AG10803 (cell line): ENCODE results near the gene MRPS10.

ENCODE experiments used
- DNase-seq: peaks from one replicate; pipeline ENCODE4 v3.0.0; 2010; ENCODE audit warnings: low read depth
- H3K4me3 ChIP-seq: 2 replicates; pipeline ENCODE4 v1.5.1; 2011; ENCODE audit warnings: mild to moderate bottlenecking, low read length, control low read depth
- TF ChIP-seq, protein P1 (sequence below): conservative IDR thresholded peaks from 2 replicates; pipeline ENCODE4 v1.5.1; 2011; ENCODE audit warnings: mild to moderate bottlenecking, low read length, control low read depth, inconsistent platforms

The MRPS10 gene

DNA sequence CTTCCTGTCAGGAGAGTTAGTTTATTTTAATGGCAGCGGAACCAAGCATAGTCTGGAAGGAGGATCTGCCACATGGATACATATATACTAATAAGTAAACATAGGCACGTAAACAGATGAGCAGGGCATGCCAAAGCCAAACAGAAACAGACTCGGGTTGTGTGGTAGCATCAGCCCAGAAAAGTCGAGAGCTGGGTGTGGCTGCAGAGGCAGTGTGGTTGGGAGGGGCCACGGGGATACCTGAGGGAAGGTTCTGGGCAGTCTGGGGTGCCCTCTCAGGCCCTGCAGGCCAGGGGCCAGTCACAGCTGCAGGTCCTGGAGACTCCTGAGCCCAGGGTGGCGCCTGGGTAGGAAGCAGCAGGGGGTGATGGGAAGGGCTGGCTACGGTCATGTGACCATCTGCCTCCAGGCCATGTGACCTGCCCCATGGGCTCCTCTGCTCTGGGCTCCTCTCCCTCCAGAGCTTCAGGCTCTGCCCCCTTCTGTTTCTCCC lies 42.8 kb upstream of the MRPS10 start:
- TF ChIP-seq, protein P1, sequence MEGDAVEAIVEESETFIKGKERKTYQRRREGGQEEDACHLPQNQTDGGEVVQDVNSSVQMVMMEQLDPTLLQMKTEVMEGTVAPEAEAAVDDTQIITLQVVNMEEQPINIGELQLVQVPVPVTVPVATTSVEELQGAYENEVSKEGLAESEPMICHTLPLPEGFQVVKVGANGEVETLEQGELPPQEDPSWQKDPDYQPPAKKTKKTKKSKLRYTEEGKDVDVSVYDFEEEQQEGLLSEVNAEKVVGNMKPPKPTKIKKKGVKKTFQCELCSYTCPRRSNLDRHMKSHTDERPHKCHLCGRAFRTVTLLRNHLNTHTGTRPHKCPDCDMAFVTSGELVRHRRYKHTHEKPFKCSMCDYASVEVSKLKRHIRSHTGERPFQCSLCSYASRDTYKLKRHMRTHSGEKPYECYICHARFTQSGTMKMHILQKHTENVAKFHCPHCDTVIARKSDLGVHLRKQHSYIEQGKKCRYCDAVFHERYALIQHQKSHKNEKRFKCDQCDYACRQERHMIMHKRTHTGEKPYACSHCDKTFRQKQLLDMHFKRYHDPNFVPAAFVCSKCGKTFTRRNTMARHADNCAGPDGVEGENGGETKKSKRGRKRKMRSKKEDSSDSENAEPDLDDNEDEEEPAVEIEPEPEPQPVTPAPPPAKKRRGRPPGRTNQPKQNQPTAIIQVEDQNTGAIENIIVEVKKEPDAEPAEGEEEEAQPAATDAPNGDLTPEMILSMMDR = no peak
- H3K4me3 ChIP-seq = no peak overlapping the region
- no peak for DNase-seq

DNA sequence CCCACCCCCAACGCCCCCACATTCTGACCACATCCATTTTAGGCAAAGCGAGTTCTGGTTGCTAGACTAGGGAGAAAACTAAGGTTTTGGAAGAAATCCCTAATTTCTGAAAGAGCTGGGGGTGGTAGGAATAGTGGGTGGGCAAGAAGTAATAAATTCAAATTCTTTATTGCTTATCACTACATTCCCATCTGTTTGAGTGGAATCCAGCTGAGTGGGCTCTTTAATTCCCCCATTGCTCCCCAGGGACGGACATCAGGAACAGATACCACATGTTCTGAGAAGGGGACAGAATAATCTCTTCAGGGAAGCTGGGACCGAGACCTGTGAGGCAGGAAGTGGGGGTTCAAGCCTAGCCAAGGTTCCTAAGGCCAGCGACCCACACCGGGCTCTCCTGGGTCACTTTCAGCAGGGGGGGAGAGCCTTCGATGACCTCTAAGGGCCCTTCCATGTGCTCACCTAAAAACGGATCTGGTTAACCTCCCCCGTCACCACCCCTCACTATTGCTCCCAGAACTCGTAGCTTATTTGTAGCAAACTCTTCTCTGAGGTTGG lies 42.3 kb upstream of the MRPS10 start:
- DNase-seq = peak; percentile 43
- TF ChIP-seq, protein P1 = no peak
- no peak overlapping the region for H3K4me3 ChIP-seq

DNA sequence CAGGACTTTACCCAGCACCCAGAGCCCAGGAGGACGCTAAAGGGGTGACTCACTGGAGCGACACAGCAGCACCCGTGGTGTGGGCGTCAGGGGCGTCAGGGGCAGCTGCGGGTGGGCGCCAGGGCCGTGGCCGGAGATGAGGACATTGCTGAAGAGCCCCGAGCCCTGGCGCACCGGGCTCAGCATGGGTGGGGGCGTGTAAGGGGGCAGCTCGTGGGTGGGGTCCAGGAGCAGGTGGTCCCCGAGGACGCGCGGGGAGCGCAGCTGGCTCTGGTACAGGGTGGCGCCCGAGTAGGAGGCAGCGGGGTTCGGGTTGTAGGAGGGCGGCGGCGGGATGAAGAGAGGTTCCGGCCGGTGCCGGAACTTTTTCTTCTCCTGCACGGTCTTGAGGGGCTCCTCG lies 41.6 kb upstream of the MRPS10 start:
- DNase-seq = no peak
- H3K4me3 ChIP-seq = no peak overlapping the region
- TF ChIP-seq, protein P1 = no peak

DNA sequence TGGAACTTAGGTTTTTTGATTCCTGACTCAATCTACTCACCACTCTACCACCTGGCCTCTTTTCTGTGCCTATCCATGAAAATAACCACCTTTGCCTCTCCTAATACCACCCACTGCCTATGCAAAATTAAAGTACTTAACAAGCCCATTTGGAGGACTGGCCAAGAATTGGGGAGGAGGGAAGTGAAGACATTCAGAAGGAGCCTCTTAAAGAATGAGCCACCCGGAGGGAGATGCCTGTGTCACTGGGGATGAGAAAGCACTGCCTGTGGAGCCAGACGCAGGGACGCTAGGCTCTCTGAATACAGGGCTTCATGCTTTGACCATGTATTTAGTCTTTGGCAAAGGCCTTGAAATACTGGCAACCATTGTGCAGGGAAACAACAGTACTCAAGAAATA lies 40.0 kb upstream of the MRPS10 start:
- TF ChIP-seq, protein P1 = no peak
- no peak overlapping the region for H3K4me3 ChIP-seq
- DNase-seq = no peak

DNA sequence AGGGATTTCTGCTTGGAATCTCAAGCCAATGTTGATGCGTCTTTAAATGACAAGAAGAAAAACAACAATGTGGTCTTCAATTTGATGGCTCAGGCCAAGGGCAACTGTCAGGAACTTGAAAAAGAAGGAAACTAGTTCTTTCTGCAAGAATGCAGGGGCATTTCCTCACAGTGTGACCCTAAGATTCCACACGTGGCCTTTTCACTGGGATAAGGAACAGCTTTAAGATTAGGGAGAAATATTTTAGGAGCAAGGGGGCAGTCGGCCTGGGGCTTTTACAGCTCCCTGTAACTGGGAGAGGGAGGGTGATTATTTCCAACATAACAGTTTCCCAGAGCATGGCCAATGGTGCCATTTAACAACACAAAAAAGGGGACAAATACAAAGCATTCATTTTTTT lies 39.4 kb upstream of the MRPS10 start:
- TF ChIP-seq, protein P1 = no peak
- no peak for DNase-seq
- no peak overlapping the region for H3K4me3 ChIP-seq

DNA sequence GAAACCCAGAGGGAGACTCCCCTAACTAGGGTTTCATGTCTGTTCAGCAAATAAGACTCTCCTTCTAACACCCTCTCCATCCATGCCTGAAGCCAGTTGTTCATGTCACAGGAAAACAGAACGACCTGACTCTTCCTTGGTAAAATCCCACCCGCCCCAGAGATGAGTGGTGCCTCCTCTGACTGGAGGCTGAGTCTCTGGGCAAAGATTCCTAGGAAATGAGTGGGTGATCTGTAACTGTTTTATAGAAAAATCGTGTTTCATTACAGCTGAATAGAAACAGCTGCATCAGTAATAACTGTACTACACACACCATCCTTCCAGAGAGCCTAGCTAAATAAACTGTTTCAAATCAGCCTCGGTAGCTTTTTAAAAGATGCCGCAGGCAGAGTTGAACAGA lies 37.4 kb upstream of the MRPS10 start:
- TF ChIP-seq, protein P1 = no peak
- DNase-seq = peak; percentile 21
- H3K4me3 ChIP-seq = no peak overlapping the region

DNA sequence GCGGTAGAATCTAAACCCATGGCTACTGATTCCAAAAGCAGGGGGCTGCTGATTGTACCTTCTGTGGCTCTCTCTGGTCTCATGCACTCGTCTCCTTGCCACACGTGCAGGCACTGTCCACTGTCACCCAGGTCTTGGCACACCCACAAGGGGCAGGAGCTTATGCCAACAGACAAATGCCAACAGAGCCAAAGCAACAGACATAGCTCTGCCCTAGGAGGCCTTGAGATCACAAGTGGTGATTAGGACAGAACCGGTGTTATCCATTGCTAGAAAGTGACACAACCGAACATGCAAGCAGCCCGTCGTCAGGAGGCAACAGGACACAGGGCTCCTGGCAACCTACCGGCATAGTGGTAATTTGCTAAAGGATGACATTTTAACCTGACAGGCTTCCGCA lies 36.8 kb upstream of the MRPS10 start:
- no peak overlapping the region for H3K4me3 ChIP-seq
- no peak for DNase-seq
- TF ChIP-seq, protein P1 = no peak
